Activated CD4-positive, alpha-beta T cell treated with anti-CD3 and anti-CD28 coated beads, Interleukin-2, amount 50 U/mL, for 16 hours (primary cell): ENCODE measurements around the gene SHB.

Experiments used
- DNase-seq: peaks from one replicate; pipeline ENCODE4 v3.0.0-alpha.2; 2020

SHB gene

DNA sequence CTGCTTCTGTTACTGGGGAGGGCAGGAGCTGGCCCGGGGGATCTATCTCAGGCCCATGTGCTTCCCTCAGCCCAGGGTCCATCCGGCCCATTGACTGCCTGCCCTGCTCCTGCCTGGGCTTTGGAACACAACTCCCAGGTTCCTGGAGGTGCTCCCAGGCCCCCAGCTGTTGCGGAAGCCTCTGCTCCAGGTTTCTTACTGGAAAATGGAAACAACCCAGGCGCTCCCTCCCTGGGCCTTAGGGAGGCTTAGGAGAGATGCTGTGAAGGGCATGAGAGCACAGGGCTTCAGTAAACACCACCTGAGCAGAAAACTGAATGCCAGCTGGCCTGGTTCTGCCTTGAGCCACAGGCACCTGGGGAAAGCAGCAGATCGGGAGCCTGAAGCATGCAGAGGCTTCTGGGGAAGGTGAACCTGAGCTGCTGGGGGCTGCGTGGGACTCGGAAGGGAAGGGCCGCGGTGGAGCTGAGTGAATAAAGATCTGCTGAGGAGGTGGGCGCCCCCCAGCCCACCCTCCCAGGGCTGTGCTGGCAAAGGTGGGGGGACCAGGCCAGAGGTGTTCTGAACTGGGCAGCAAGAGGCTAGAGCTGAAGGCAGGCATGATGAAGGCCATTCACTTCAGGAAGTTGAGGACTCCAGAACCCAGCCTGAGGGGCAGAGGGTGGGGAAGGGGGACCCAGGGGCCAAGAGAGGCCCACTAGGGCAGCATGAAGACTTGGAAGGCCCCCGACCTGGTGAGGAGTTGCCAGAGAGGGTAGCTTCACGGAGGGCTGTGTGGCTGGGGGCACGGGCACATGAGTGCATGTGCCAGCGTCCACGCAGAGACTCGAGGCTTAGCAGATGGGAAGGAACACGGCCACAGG is 64.8 kb downstream of the SHB start:
- no peak for DNase-seq

DNA sequence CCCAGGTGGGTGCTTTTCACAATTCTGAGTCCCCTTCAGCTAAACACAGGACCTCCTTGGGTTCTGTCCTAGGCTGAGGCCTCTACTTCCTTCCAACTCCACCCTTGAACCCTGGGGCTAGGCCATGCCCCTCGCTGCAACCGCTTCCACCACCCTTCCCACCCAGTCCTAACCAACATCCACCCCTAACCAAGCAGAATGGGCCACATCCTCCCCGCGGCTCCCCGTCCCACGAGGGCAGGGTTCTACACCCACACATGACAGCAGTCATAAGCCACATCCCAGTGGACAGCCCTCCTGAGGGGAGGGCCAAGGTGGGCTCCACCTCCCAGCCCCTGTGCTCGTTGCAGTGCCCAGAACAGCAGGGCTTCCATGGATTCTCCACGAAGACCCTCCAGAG is 65.8 kb downstream of the SHB start:
- DNase-seq: peak; percentile 36

GRCh38 chr9:38001430-38001829 is 67.6 kb downstream of the SHB start:
- DNase-seq: no peak

DNA sequence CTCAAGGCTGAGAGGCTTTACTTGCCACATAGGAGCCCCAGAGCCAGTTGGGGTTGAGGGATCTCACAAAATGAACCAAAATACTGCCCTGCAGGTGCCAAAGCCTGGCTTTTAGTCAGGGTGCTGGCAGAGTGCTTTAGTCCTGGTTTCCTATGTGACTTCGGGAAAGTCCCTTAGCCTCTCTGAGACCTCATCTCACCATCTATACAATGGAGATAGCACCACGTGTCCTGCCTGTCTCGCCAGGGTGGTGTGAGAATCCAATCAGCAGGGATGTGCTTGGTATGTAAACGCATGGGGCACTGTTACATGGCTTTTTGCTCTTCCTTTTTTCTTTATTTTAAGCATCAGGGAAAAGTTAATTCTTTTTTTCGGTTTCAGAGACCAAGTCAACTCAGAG is 68.3 kb downstream of the SHB start:
- DNase-seq: peak; percentile 28

DNA sequence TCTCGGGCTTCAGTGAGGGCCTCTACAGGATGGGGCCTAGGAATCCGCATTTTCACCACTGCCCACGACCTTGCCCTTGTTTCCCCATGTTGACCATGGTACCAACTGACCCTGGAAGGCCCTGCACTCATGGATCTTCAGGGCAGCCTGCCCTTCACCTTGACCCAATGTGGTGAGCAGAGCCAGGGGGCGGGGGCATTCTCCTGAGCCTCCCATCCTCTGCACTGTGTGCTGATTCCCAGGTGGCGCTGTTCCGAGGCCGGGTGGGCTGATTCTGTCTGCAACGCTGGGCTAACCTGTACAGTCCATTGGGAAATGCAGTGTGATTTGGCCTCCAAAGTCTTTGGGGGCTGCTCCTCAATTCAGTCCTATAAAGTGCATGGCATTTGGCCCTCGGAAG is 68.7 kb downstream of the SHB start:
- no peak for DNase-seq

DNA sequence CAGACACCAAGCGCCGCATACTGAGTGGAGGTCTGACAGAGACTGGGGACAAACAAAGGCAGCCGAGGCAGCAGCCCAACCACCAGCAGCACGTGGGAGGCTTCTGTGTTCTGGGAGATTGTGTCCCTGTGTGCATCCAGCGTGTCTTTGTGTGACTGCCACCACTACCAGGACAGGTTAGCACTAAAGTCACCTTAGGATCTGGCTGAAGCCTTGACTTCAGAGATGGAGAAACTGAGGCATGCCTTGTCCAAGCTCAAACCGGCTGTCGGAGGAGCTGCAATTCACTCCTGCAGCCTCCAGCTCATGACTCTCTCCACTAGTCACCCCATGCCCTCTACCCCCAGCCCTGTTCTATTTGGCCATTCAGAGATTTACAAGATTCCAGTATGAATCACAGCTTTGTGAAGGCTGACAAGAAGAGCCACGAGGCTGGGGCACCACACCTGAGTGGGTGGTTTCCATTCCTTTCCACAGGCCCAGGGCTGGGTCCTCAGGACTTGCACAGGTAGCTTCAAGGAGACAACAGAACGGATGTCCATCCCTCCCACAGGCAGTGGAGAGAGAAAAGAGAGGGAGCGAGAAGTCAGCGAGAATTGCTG is 69.3 kb downstream of the SHB start:
- DNase-seq: no peak

- DNase-seq: no peak
Observed at GRCh38 chr9:37998881-37999587, 70.0 kb downstream of the SHB start.

DNA sequence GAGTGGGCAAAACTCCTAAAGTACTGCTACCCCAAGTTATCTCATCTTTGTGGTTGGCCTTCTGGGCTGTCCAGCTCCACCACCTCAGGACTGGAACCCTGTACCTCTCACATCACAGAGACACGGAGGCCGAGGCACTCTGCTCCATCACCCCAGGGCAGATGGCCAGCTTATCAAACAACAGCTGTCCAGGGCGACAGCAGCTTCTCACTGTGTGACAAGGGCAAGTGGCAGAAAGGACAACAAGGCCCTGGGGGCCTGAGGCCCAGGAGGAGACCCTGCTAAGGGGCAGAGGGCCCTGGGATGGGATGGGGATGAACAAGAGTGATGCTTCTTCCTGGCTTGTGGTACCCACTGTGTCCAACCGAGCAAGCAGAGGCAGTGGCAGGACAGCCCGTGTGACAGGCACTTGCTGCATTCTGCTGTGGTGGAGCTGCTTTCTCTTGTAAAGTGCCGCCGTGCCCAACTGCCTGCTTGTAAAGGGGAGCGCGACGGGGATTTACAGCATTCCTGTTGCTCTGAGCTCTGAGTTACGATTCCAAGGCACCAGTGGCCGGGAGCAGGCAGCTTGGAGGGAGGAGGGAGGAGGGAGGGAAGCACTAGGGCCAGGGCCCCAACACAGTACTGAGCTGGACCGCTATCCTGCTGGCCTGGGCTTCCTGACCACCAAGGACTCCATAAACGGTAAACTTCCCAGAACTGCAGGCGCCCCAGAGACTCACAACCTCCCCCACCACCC is 71.2 kb downstream of the SHB start:
- no peak for DNase-seq

DNA sequence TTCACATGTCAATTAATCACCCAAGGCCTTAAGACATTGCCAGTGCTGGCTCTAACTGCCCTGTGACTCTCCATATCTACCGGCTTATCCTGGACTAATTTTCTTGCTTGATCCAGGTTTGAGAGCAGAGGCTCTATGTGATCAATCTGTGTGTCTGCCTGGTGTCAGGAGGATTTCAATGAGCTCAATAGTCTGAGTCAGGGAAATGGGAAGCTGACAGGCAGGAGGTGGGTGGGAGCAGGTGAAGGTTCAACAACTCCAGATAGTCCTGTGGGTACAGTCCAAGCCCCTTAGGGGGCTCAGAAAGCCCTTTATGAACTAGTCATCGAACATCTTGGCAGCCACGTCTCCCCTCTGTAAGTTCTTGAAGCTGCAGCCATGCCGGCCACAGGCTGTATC is 72.2 kb downstream of the SHB start:
- no peak for DNase-seq

DNA sequence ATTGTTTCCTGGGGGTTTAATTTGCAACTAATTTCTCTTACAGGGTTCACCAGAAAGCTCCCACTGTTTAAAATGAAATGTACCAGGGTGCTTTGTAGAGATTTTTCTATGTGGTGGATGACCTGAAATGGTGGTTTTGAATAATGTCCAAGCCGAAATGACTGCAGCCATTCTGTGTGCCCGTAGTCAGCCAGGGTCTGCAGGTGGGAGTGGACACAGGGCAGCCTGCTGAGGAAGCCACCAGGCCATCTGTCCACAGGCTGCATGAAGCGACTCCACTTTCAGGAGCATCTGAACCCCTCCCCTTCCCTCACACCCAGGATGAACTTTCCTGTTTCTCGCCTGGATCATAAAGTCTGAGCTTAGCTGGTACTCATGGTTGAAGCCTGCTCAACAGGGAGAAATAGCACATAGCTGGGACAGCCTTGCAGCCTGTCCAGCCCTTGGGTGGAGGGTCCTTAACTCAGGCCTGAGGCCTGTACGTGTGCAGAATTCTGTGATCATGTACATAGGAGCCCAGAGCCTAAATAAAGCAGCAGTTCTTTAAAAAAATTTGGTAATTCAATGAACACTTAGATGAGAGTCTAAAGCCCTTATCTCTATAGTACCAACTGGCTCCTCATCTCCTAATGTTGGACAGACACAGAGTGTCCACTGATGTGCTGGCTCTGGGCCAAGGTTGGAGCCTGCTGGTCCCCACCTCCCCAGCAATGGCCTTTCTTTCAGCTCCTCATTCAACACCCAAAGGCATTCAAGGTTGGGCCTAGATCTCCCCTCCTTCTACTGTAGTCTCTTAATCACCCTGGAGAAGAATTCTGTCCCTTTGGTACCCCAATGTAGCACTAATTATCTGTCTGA is 72.8 kb downstream of the SHB start:
- no peak for DNase-seq

DNA sequence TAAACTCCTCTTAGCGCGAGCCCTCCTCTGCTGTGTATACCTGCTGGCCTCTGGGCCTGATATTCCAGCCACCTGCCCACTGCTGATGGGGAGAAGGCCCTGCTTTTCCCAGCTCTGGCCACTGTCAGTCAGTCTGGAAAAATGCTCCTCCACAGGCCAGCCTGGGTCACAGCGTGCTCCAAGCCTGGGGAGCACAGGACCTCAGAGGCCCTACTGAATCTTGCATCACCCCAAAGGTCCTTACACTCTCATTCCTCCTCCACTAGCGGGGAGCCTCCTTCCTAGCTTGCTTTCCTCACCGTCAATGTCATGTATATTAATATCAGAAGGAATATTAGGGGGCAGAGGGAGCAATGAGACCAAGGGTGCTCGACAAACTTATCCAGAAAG is 73.7 kb downstream of the SHB start:
- no peak for DNase-seq

- peak; percentile 80 for DNase-seq
Observed at GRCh38 chr9:37994639-37995347, 74.2 kb downstream of the SHB start.

DNA sequence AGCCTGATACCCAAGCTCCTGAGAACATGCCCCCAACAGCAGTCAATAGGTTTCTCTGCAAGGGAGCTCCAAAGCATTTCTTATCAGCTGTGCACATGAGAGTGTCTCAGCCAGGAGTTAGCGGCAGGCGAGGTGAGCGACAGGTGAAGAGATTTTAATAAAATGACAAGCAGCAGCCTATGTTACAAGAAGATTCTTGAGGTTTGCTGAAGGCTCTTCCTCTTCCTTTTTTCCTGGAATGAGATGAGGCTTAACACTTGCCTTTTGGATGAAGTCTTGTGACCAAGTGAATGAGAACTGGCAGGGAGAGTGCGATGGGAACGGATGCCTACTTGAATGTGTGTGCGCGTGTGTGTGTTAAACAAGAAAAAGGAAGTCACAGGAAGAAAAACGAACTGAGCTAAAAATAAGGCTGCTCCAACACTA is 76.1 kb downstream of the SHB start:
- no peak for DNase-seq

GRCh38 chr9:37990404-37991015 is 78.5 kb downstream of the SHB start:
- no peak for DNase-seq

DNA sequence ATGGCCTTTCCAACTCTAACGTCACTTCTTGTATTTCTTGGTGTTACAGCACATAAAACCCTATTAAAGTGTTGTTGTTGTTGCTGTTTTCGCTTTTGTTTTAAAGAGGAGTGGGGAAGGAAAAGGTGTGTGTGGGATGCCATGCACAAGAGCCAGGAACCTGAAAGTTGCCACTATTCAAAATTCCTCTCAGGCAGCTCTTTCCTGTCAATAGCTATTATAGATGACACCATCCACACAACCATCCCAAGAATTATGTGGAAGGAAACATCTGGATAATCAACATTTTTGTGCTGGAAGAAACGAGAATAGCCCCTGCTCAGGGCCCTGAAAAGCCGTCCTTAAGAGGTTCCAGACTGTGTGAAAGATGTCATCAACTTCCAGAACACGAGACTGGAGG is 79.3 kb downstream of the SHB start:
- DNase-seq: no peak

- no peak for DNase-seq
Observed at GRCh38 chr9:37988602-37989001, 80.4 kb downstream of the SHB start.

DNA sequence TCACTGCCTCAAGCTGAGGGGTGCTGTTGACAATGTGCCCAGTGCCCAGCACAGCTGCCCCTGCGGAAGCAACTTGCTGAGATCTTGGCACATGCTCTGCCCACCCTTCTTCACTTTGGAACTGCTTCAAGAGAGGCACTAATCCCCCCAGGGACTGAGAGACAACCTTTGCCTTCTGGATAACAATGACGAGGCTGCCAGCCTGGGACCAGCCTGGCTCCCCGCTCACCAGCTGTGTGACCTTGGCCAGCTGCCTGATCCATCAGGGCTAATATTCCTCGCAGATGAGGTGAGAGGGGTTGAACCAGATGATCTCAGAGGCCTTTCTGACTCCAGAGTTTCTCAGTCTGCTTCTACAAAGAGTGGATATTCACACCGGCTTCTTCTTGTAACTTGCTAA is 81.0 kb downstream of the SHB start:
- no peak for DNase-seq

- no peak for DNase-seq
Observed at GRCh38 chr9:37987467-37987981, 81.5 kb downstream of the SHB start.

GRCh38 chr9:37986771-37987258 is 82.2 kb downstream of the SHB start:
- DNase-seq: no peak

DNA sequence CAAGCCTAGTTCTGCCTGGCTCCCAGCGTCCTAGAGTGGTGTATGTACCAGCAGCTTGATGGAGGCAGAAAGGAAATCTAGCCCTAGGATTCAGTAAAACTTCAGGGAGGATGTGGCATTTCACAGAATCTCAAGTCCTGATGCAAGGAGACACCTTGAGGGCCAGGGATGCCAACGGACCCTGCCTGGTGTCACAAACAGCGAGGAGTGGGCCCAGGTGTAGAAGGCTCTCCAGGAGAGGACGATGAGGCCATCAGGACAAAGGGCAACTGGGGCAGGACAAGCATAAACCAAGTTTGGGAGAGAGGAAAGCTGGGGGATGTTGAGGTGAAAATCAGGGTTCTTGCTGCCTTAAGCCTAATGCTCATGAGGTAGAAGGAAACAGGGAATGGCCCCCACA is 83.0 kb downstream of the SHB start:
- no peak for DNase-seq
